DND-41 (cell line): ENCODE results near the gene NIPSNAP3A.

ENCODE experiments used
- ATAC-seq: fragments of 200-7000 bp; cut with Tn5 transposase; 3 replicates; pipeline ENCODE4 v1.9.1; 2021; ENCODE audit warnings: low read depth; ENCODE audit not compliant: insufficient read depth
- DNase-seq: peaks from one replicate; pipeline ENCODE4 v3.0.0-alpha.2; 2020
- H2AFZ ChIP-seq: 2 replicates; pipeline ENCODE4 v1.6.0; 2012; ENCODE audit warnings: low read depth, low read length
- H3K27ac ChIP-seq: 2 replicates; pipeline ENCODE4 v1.5.1; 2012; ENCODE audit warnings: low read length, inconsistent platforms
- H3K27me3 ChIP-seq: fragments of 200-600 bp; sonication (generic); 2 replicates; pipeline ENCODE4 v1.6.0; 2012; ENCODE audit warnings: low read length, mild to moderate bottlenecking, inconsistent platforms; ENCODE audit not compliant: insufficient read depth, poor library complexity
- H3K36me3 ChIP-seq: 2 replicates; pipeline ENCODE4 v1.5.1; 2012; ENCODE audit warnings: low read length, inconsistent platforms; ENCODE audit not compliant: insufficient read depth
- H3K4me1 ChIP-seq: 2 replicates; pipeline ENCODE4 v1.5.1; 2012; ENCODE audit warnings: mild to moderate bottlenecking, low read length; ENCODE audit not compliant: insufficient read depth
- H3K4me2 ChIP-seq: 2 replicates; pipeline ENCODE4 v1.6.0; 2012; ENCODE audit warnings: mild to moderate bottlenecking, moderate library complexity, low read length, inconsistent platforms; ENCODE audit not compliant: insufficient read depth
- H3K4me3 ChIP-seq, 2 experiments: fragments of 200-600 bp in 1 of 2; shearing (Covaris generic) in 1 of 2; 2 replicates each; pipeline ENCODE4 v1.5.1; 2012 to 2016; ENCODE audit warnings: inconsistent platforms in 2 of 2, low read length in 2 of 2, mild to moderate bottlenecking in 2 of 2, low read depth in 1 of 2, moderate library complexity in 1 of 2
- H3K79me2 ChIP-seq: 2 replicates; pipeline ENCODE4 v1.6.0; 2012; ENCODE audit warnings: low read length, inconsistent platforms; ENCODE audit not compliant: insufficient read depth
- H3K9ac ChIP-seq: 2 replicates; pipeline ENCODE4 v1.6.0; 2012; ENCODE audit warnings: low read depth, mild to moderate bottlenecking, inconsistent platforms, low read length, moderate library complexity
- H3K9me3 ChIP-seq: 2 replicates; pipeline ENCODE4 v1.5.1; 2012; ENCODE audit warnings: low read length, moderate library complexity, mild to moderate bottlenecking, inconsistent platforms; ENCODE audit not compliant: insufficient read depth, severe bottlenecking
- H4K20me1 ChIP-seq: 2 replicates; pipeline ENCODE4 v1.6.0; 2012; ENCODE audit warnings: low read length; ENCODE audit not compliant: insufficient read depth
- CTCF ChIP-seq: IDR thresholded peaks from 2 replicates; pipeline ENCODE4 v1.5.1; 2012; ENCODE audit warnings: borderline replicate concordance, low read length, moderate library complexity, mild to moderate bottlenecking; ENCODE audit not compliant: poor library complexity, severe bottlenecking; ENCODE audit errors: extremely low read depth
- EZH2 ChIP-seq: IDR thresholded peaks from 3 replicates; pipeline ENCODE4 v1.6.1; 2012; ENCODE audit warnings: borderline replicate concordance, low read depth, mild to moderate bottlenecking, moderate library complexity, low read length, inconsistent platforms; ENCODE audit not compliant: severe bottlenecking

NIPSNAP3A gene

GRCh38 chr9:104769655-104770054, 22.2 kb downstream of the NIPSNAP3A start:
- Histone ChIP-seq H3K4me1 (peaks cover 16% of the 10 kb centered on the region; the same call in 1 of the 2 replicates), H3K4me2 (no peak overlapping the region), H3K79me2 (no peaks in the 10 kb centered on the region), H3K27ac (no peak overlapping the region), H3K4me3 (no peak overlapping the region), H3K36me3 (no peaks in the 10 kb centered on the region), H3K27me3 (no peaks in the 10 kb centered on the region), H3K9me3 (no peaks in the 10 kb centered on the region), H4K20me1 (no peaks in the 10 kb centered on the region), H3K9ac (no peak overlapping the region), H2AFZ (no peak overlapping the region)
- ATAC-seq, result no peak
- DNase-seq, result no peak
- TF ChIP-seq CTCF, result no peak
- TF ChIP-seq EZH2, result no peak

GRCh38 chr9:104772714-104773510, 25.4 kb downstream of the NIPSNAP3A start:
- no peaks in the 10 kb centered on the region for H4K20me1 ChIP-seq
- peaks cover 16% of the 10 kb centered on the region; the same call in 1 of the 2 replicates for H3K4me1 ChIP-seq
- no peak overlapping the region for H3K9ac ChIP-seq
- H3K27me3 ChIP-seq, result no peaks in the 10 kb centered on the region
- DNase-seq (no peak), ATAC-seq (no peak)
- H3K36me3 ChIP-seq, result no peaks in the 10 kb centered on the region
- H3K27ac ChIP-seq, result peak overlapping the region; percentile 3; the same call in 1 of the 2 replicates
- H3K4me3 ChIP-seq, result no peak overlapping the region
- peak overlapping the region; percentile 24; the same call in 1 of the 2 replicates for H3K4me2 ChIP-seq
- no peaks in the 10 kb centered on the region for H3K9me3 ChIP-seq
- no peak overlapping the region for H2AFZ ChIP-seq
- no peaks in the 10 kb centered on the region for H3K79me2 ChIP-seq
- no peak for TF ChIP-seq CTCF
- TF ChIP-seq EZH2, result no peak

GRCh38 chr9:104774132-104774531, 26.6 kb downstream of the NIPSNAP3A start:
- H3K27ac ChIP-seq, result no peak overlapping the region
- no peak overlapping the region for H2AFZ ChIP-seq
- H3K4me3 ChIP-seq, result no peak overlapping the region
- H3K27me3 ChIP-seq, result no peaks in the 10 kb centered on the region
- no peaks in the 10 kb centered on the region for H4K20me1 ChIP-seq
- ATAC-seq (no peak), DNase-seq (no peak)
- H3K9me3 ChIP-seq, result no peaks in the 10 kb centered on the region
- H3K79me2 ChIP-seq, result no peaks in the 10 kb centered on the region
- peaks cover 16% of the 10 kb centered on the region; the same call in 1 of the 2 replicates for H3K4me1 ChIP-seq
- no peak overlapping the region for H3K9ac ChIP-seq
- H3K4me2 ChIP-seq, result no peak overlapping the region
- no peak for TF ChIP-seq EZH2
- TF ChIP-seq CTCF, result no peak
- H3K36me3 ChIP-seq, result no peaks in the 10 kb centered on the region
